Neuron (in vitro differentiated cells): Measurements from ENCODE around the gene ZNF543.
"Not testable (repeated sequence)": the region's sequence is repeated elsewhere in the genome, so short reads cannot be mapped to it uniquely, and the experiment has no call there.

ENCODE experiments used
- H2AFZ ChIP-seq: one replicate; pipeline ENCODE4 v1.6.1; 2013; ENCODE audit warnings: low read depth, mild to moderate bottlenecking, inconsistent platforms, low read length, moderate library complexity
- H3K27me3 ChIP-seq: one replicate; pipeline ENCODE4 v1.6.1; 2013; ENCODE audit warnings: low read length; ENCODE audit not compliant: insufficient read depth
- H3K36me3 ChIP-seq: one replicate; pipeline ENCODE4 v1.6.1; 2013; ENCODE audit warnings: low read length; ENCODE audit not compliant: insufficient read depth
- H3K4me1 ChIP-seq: one replicate; pipeline ENCODE4 v1.6.1; 2013; ENCODE audit warnings: low read length; ENCODE audit not compliant: insufficient read depth
- H3K4me3 ChIP-seq: 2 replicates; pipeline ENCODE4 v1.5.1; 2013; ENCODE audit warnings: mild to moderate bottlenecking, low read length, moderate library complexity
- H3K9me3 ChIP-seq: one replicate; pipeline ENCODE4 v1.6.1; 2013; ENCODE audit warnings: low read length

ZNF543 gene

GRCh38 chr19:57374647-57375046 lies 54.4 kb downstream of the ZNF543 start:
- Histone ChIP-seq H3K36me3 (peaks cover 57% of the 10 kb centered on the region), H3K9me3 (peaks cover 53% of the 10 kb centered on the region)
- H2AFZ ChIP-seq, H3K4me1 ChIP-seq, H3K4me3 ChIP-seq, H3K27me3 ChIP-seq: not testable (repeated sequence)

GRCh38 chr19:57376151-57376550 lies 55.9 kb downstream of the ZNF543 start:
- peaks cover 55% of the 10 kb centered on the region for H3K9me3 ChIP-seq
- peaks cover 56% of the 10 kb centered on the region for H3K36me3 ChIP-seq

GRCh38 chr19:57377498-57378146 lies 57.4 kb downstream of the ZNF543 start:
- Histone ChIP-seq H2AFZ (no peak overlapping the region), H3K27me3 (no peaks in the 10 kb centered on the region), H3K36me3 (peaks cover 43% of the 10 kb centered on the region), H3K4me3 (no peak overlapping the region), H3K9me3 (peaks cover 46% of the 10 kb centered on the region), H3K4me1 (no peaks in the 10 kb centered on the region)

More at GRCh38 chr19:57376151-57376550, 55.9 kb downstream of the ZNF543 start:
- no peaks in the 10 kb centered on the region for H3K4me1 ChIP-seq
- no peak overlapping the region for H2AFZ ChIP-seq
- no peak overlapping the region for H3K4me3 ChIP-seq
- H3K27me3 ChIP-seq: no peaks in the 10 kb centered on the region
